Peyer's patch (tissue), 4 donors: ENCODE results near the gene PPP2R5C.

Experiments
- CTCF ChIP-seq, 6 experiments: fragments of 450-650 bp in 4 of 6; fragments of 200-600 bp in 2 of 6; sonication (generic) in 1 of 6; IDR thresholded peaks; one replicate each; pipeline ENCODE4 v1.5.1; 2017 to 2019; ENCODE audit warnings: antibody characterized with exemption in 6 of 6, mild to moderate bottlenecking in 3 of 6, moderate library complexity in 1 of 6
- POLR2A ChIP-seq, 2 donors: fragments of 450-650 bp; IDR thresholded peaks; one replicate each; pipeline ENCODE4 v1.5.1; 2017; ENCODE audit warnings: antibody characterized with exemption in 2 of 2, mild to moderate bottlenecking in 2 of 2, moderate library complexity in 2 of 2

GRCh38 chr14:101899263-101899662 is 137.8 kb downstream of the PPP2R5C start:
- TF ChIP-seq POLR2A (IDR thresholded peaks at IDR 0.05) (no peak), CTCF (IDR thresholded peaks at IDR 0.05) (no peak)
